Subcutaneous adipose tissue (tissue), 4 donors: Measurements from ENCODE around the gene SNTG2. TPM values are rescaled to one million over a fixed set of nuclear protein-coding genes. Genes with fewer than 3 reads are reported as not detected.

Experiments used
- total RNA-seq, 4 donors: library from RNA; depleted of rRNA; stranded (reverse); fragments of >200 nt; gene quantifications; one replicate each; pipeline ENCODE4 v1.1.0, GENCODE V29; 2016
- TF ChIP-seq, protein P1 (sequence below): fragments of 450-650 bp; IDR thresholded peaks from one replicate; pipeline ENCODE4 v1.5.1; 2016; ENCODE audit warnings: low read depth, mild to moderate bottlenecking, control low read depth, antibody characterized with exemption, moderate library complexity

SNTG2 gene
- total RNA-seq, 4 donors from 2014 or later: 4.2 to 17.4 (median 11.3) TPM

DNA sequence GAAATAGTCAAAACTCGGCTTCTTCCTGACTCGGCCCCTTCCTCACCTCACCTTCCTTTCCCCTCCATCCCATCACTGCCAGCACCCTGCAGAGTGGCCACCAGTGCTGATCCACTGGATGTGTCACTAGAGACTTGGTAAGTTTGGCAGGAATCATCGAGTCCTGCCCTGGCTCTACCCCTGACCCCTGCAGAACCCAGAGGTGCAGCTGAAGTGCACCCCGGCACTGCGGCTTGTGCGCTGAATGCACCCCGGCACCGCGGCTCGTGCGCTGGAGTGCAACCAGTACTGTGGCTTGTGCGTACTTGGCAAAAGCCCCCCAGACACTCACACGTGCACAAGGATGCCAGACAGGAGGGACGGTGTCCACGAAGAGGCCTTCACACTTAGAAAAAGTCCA is 206.5 kb downstream of the SNTG2 start:
- TF ChIP-seq, protein P1, sequence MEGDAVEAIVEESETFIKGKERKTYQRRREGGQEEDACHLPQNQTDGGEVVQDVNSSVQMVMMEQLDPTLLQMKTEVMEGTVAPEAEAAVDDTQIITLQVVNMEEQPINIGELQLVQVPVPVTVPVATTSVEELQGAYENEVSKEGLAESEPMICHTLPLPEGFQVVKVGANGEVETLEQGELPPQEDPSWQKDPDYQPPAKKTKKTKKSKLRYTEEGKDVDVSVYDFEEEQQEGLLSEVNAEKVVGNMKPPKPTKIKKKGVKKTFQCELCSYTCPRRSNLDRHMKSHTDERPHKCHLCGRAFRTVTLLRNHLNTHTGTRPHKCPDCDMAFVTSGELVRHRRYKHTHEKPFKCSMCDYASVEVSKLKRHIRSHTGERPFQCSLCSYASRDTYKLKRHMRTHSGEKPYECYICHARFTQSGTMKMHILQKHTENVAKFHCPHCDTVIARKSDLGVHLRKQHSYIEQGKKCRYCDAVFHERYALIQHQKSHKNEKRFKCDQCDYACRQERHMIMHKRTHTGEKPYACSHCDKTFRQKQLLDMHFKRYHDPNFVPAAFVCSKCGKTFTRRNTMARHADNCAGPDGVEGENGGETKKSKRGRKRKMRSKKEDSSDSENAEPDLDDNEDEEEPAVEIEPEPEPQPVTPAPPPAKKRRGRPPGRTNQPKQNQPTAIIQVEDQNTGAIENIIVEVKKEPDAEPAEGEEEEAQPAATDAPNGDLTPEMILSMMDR: no peak

- TF ChIP-seq, protein P1: no peak
Observed at GRCh38 chr2:1159013-1159412, 208.4 kb downstream of the SNTG2 start.

- TF ChIP-seq, protein P1: no peak
Observed at GRCh38 chr2:1162246-1162645, 211.6 kb downstream of the SNTG2 start.

DNA sequence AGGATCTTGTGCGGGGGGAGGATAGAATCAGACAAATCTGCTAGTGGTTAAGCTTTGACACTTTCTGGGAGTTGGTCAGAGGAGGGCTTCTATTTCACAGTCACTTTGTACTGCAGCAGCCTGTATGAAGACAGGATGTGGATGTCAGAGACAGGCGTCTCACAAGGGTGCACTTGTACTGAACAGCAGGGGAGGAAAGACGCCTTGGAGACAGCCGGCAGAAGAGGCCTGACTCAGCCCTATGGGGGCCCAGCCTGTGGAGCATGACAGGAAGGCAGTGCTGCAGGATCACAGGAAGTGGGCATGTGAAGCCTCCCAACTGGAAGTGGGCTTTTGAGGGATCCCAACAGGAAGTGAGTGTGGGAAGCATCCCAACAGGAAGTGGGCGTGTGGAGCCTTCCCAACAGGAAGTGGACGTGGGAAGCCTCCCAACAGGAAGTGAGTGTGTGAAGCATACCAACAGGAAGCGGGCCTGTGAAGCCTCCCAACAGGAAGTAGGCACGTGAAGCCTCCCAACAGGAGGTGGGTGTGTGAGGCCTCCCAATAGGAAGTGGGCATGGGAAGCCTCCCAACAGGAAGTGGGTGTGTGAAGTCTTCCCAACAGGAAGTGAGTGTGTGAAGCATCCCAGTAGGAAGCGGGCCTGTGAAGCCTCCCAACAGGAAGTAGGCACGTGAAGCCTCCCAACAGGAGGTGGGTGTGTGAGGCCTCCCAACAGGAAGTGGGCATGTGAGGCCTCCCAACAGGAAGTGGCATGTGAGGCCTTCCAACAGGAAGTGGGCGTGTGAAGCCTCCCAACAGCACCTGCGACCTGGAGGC is 212.3 kb downstream of the SNTG2 start:
- TF ChIP-seq, protein P1: no peak

- TF ChIP-seq, protein P1: no peak
Observed at GRCh38 chr2:1166976-1167375, 216.3 kb downstream of the SNTG2 start.

DNA sequence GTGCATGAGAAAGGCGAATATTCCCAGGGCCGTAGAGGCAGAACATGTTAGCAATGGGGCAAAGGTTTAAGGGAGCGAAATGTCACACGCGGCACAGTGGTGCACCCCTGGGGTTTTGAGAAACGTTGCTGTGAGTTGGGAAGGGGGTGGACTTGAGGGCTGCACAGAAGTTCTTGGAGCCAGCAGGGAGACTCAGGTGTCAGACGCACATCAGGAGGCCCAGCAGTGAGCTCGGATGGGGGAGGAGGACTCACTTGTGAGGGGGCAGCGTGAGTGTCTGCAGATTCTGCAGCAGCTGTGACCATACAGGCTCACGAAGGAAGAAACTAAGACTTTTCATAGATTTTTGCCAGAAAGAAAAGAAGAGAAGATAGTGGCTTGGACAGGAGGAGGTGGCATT is 218.2 kb downstream of the SNTG2 start:
- TF ChIP-seq, protein P1: no peak

DNA sequence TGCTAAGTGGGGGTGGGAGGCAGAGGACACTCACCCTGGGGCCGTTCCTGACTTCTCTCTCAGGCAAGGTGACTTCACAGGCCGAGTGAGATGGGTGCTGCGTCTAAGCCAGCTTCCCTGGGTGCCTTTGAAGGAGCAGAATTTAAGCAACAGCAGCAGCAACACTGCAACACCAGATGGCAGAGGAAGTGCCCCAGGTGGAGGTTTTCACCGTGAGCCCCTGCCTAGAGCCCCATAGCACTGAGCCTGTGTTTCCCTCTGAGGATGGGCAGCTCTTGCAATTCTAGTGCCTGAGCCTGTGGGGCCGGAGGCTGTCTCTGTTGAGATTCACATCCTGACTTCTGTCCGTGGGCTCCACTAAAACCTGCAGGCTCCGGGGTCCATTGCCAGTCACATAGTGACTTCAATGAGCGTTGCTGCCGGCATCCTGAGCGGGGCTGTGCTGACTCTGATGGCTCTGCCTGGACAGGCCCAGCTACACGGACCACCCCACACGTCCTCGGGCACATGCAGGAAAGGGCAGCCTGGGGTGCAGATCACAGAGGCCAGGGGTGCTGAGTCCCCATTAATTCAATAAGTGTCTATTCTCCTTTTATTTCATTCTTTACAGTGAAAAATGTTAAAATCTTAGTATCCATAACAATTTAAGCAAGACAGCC is 218.8 kb downstream of the SNTG2 start:
- TF ChIP-seq, protein P1: no peak
